H1 (cell line): ENCODE data around the gene SHC1. TPM values are rescaled to one million over a fixed set of nuclear protein-coding genes. Genes with fewer than 3 reads are reported as not detected.

Experiments
- CTCF ChIA-PET: fragments of 300-600 bp; sonication (Branson Sonifier 250); formaldehyde crosslinking; loops from one replicate; lab custom pipeline; 2021; ENCODE audit not compliant: partially characterized antibody; lab: Charles Lee
- POLR2A ChIA-PET: fragments of 300-600 bp; sonication (Branson Sonifier 250); formaldehyde crosslinking; loops from one replicate; lab custom pipeline; 2021; ENCODE audit warnings: inconsistent platforms; ENCODE audit not compliant: partially characterized antibody; lab: Charles Lee
- DNase-seq, 2 experiments: peaks; one replicate each; pipeline versions ENCODE4 v3.0.0 to v3.0.0-alpha.2; 2010 to 2022; ENCODE audit warnings: low spot score in 2 of 2, low read depth in 1 of 2, mixed read lengths in 1 of 2
- FAIRE-seq: peaks from 2 replicates; lab custom pipeline; 2011; peaks lifted over from hg19 to GRCh38; lab: Jason Lieb, UNC
- H2AFZ ChIP-seq: 2 replicates; pipeline ENCODE4 v1.8.1; 2012; ENCODE audit warnings: low read length, inconsistent platforms
- H2AK5ac ChIP-seq: 2 replicates; pipeline ENCODE4 v1.6.1; 2013; ENCODE audit warnings: low read depth, low read length
- H2BK120ac ChIP-seq: replicated peaks from 2 replicates; pipeline ENCODE3; 2013; ENCODE audit warnings: low read depth, low read length, inconsistent platforms
- H2BK12ac ChIP-seq: 2 replicates; pipeline ENCODE4 v1.6.1; 2013; ENCODE audit warnings: low read depth, low read length
- H2BK15ac ChIP-seq: 2 replicates; pipeline ENCODE4 v1.6.1; 2013; ENCODE audit warnings: low read length
- H2BK20ac ChIP-seq: 2 replicates; pipeline ENCODE4 v1.6.1; 2013; ENCODE audit warnings: low read length
- H2BK5ac ChIP-seq: 2 replicates; pipeline ENCODE4 v1.6.1; 2013; ENCODE audit warnings: low read depth, low read length
- H3K14ac ChIP-seq: 2 replicates; pipeline ENCODE4 v1.6.1; 2013; ENCODE audit warnings: inconsistent platforms; ENCODE audit not compliant: insufficient read length
- H3K18ac ChIP-seq: 2 replicates; pipeline ENCODE4 v1.6.1; 2013; ENCODE audit warnings: low read length; ENCODE audit errors: extremely low read depth
- H3K23ac ChIP-seq: 2 replicates; pipeline ENCODE4 v1.6.1; 2013; ENCODE audit warnings: inconsistent platforms; ENCODE audit not compliant: insufficient read length
- H3K23me2 ChIP-seq: 2 replicates; pipeline ENCODE4 v1.6.1; 2013; ENCODE audit warnings: low read depth, low read length
- H3K27ac ChIP-seq: 2 replicates; pipeline ENCODE4 v1.6.1; 2011; ENCODE audit warnings: low read depth, low read length, inconsistent platforms
- H3K27me3 ChIP-seq, 4 experiments: replicated peaks in 1 of 4; 1 replicate in 1 of 4; 2 replicates in 3 of 4; pipeline versions ENCODE4 v1.6.1 to v1.8.1; 2011 to 2013; ENCODE audit warnings: low read length in 3 of 4, mild to moderate bottlenecking in 3 of 4, inconsistent platforms in 2 of 4, mixed read lengths in 2 of 4, moderate library complexity in 1 of 4; ENCODE audit not compliant: control insufficient read depth in 3 of 4, insufficient read depth in 3 of 4; ENCODE audit errors: extremely low read depth in 1 of 4
- H3K36me3 ChIP-seq, 4 experiments: 2 replicates each; pipeline versions ENCODE4 v1.6.1 to v1.8.1; 2011 to 2013; ENCODE audit warnings: mild to moderate bottlenecking in 4 of 4, low read length in 3 of 4, moderate library complexity in 2 of 4, control low read depth in 1 of 4, inconsistent platforms in 1 of 4; ENCODE audit not compliant: insufficient read depth in 4 of 4, control insufficient read depth in 2 of 4
- H3K4ac ChIP-seq: replicated peaks from 2 replicates; pipeline ENCODE3; 2013; ENCODE audit warnings: low read length, low read depth, mixed read lengths, inconsistent platforms; ENCODE audit not compliant: insufficient read length
- H3K4me1 ChIP-seq, 4 experiments: replicated peaks in 1 of 4; 1 replicate in 1 of 4; 2 replicates in 3 of 4; pipeline versions ENCODE4 v1.6.1 to v1.8.1; 2011 to 2013; ENCODE audit warnings: low read length in 3 of 4, inconsistent platforms in 2 of 4, mixed read lengths in 1 of 4; ENCODE audit not compliant: insufficient read depth in 4 of 4, control insufficient read depth in 3 of 4
- H3K4me2 ChIP-seq, 2 experiments: 2 replicates each; pipeline versions ENCODE4 v1.6.1 to v1.8.1; 2011 to 2013; ENCODE audit warnings: low read depth in 2 of 2, low read length in 2 of 2, control low read depth in 1 of 2, inconsistent platforms in 1 of 2, mild to moderate bottlenecking in 1 of 2; ENCODE audit not compliant: insufficient read depth in 1 of 2
- H3K4me3 ChIP-seq, 4 experiments: fragments of 200-600, 300-600 bp in 1 of 4; sonication (generic), shearing (Covaris generic), sonication (Bioruptor Twin) in 1 of 4; 2 replicates each; pipeline versions ENCODE4 v1.5.1 to v1.8.1; 2011 to 2016; ENCODE audit warnings: low read length in 4 of 4, low read depth in 3 of 4, control low read depth in 2 of 4, inconsistent platforms in 2 of 4, mild to moderate bottlenecking in 2 of 4, mixed read lengths in 1 of 4, moderate library complexity in 1 of 4; ENCODE audit not compliant: insufficient read depth in 2 of 4; ENCODE audit errors: extremely low read depth in 1 of 4
- H3K56ac ChIP-seq: replicated peaks from 2 replicates; pipeline ENCODE3; 2013; ENCODE audit warnings: low read depth, mild to moderate bottlenecking, mixed read lengths, low read length, inconsistent platforms; ENCODE audit not compliant: insufficient read length
- H3K79me1 ChIP-seq: 2 replicates; pipeline ENCODE4 v1.6.1; 2013; ENCODE audit warnings: low read depth, low read length, control low read depth
- H3K79me2 ChIP-seq, 2 experiments: 2 replicates each; pipeline versions ENCODE4 v1.6.1 to v1.8.1; 2012 to 2013; ENCODE audit warnings: low read length in 2 of 2, mild to moderate bottlenecking in 2 of 2, inconsistent platforms in 1 of 2; ENCODE audit not compliant: insufficient read depth in 2 of 2, control insufficient read depth in 1 of 2
- H3K9ac ChIP-seq, 4 experiments: replicated peaks in 1 of 4; 1 replicate in 1 of 4; 2 replicates in 3 of 4; pipeline versions ENCODE4 v1.6.1 to v1.8.1; 2011 to 2013; ENCODE audit warnings: low read depth in 3 of 4, low read length in 3 of 4, control low read depth in 2 of 4, mild to moderate bottlenecking in 2 of 4, moderate library complexity in 2 of 4, inconsistent platforms in 1 of 4; ENCODE audit errors: extremely low read depth in 1 of 4
- H3K9me3 ChIP-seq, 2 experiments: 2 replicates each; pipeline versions ENCODE4 v1.6.1 to v1.8.1; 2012 to 2013; ENCODE audit warnings: mild to moderate bottlenecking in 2 of 2, moderate library complexity in 2 of 2, control low read depth in 1 of 2, inconsistent platforms in 1 of 2, low read depth in 1 of 2, low read length in 1 of 2, mixed read lengths in 1 of 2; ENCODE audit not compliant: insufficient read depth in 2 of 2
- H4K20me1 ChIP-seq, 2 experiments: replicated peaks in 1 of 2; 2 replicates each; pipeline versions ENCODE3 to v1.8.1; 2011 to 2013; ENCODE audit warnings: inconsistent platforms in 2 of 2, low read length in 2 of 2, mild to moderate bottlenecking in 1 of 2; ENCODE audit not compliant: insufficient read depth in 2 of 2, control insufficient read depth in 1 of 2
- H4K5ac ChIP-seq: 2 replicates; pipeline ENCODE4 v1.6.1; 2013; ENCODE audit warnings: low read length, low read depth, mixed read lengths, inconsistent platforms; ENCODE audit not compliant: insufficient read length
- H4K8ac ChIP-seq: 2 replicates; pipeline ENCODE4 v1.8.0; 2013; ENCODE audit warnings: mild to moderate bottlenecking, moderate library complexity, low read length, inconsistent platforms; ENCODE audit not compliant: insufficient read depth; ENCODE audit errors: extremely low read depth
- H4K91ac ChIP-seq: replicated peaks from 2 replicates; pipeline ENCODE3; 2013; ENCODE audit warnings: low read length, mixed read lengths, inconsistent platforms; ENCODE audit not compliant: insufficient read length
- EGR1 ChIP-seq: IDR thresholded peaks from 2 replicates; pipeline ENCODE4 v1.6.1; 2011; ENCODE audit warnings: low read depth, low read length, borderline replicate concordance
- POLR2A ChIP-seq, 2 experiments: IDR thresholded peaks; 1 replicate in 1 of 2; 2 replicates in 1 of 2; pipeline ENCODE4 v1.6.1; 2011; ENCODE audit warnings: low read depth in 2 of 2, low read length in 2 of 2, mild to moderate bottlenecking in 2 of 2; ENCODE audit errors: control extremely low read depth in 1 of 2
- WGBS, 2 experiments: shearing (Covaris generic) in 1 of 2; methylation state at CpG; one replicate each; pipeline versions ENCODE4 v1.1.6 to v1.1.7; 2013 to 2015; ENCODE audit warnings: low lambda C conversion rate in 2 of 2, mixed read lengths in 2 of 2, inconsistent platforms in 1 of 2, low coverage in 1 of 2, missing lambda C conversion rate in 1 of 2; ENCODE audit not compliant: insufficient replicate concordance in 2 of 2, insufficient coverage in 1 of 2, insufficient read length in 1 of 2; ENCODE audit errors: extremely low coverage in 1 of 2, missing lambda C conversion rate in 1 of 2; 5-methylcytosine and 5-hydroxymethylcytosine counted together
- polyA plus RNA-seq, 7 experiments: library from polyadenylated mRNA; depleted of rRNA in 3 of 7; stranded (reverse) in 5 of 7; unstranded in 2 of 7; fragments of >200 nt in 5 of 7; fragments of 200-250 nt in 2 of 7; gene quantifications; 1 replicate in 5 of 7; 2 replicates in 1 of 7; 4 replicates in 1 of 7; pipeline versions ENCODE4 v1.2.1 to v1.2.3, GENCODE V29; 2011 to 2013; ENCODE audit warnings: missing spikeins in 2 of 7, mixed read lengths in 2 of 7
- total RNA-seq: library from RNA; stranded (reverse); fragmentation: NEBNext Ultra II Directional; extraction: Animal tissue kit (Norgen Biotek cat#: 25700); gene quantifications from 2 replicates; pipeline ENCODE4 v1.2.1, GENCODE V29; 2021

Gene SHC1
- total and polyA plus RNA-seq, 2 of the 8 experiments (the other 6 are each of a cell fraction or from before 2014, with no cell fraction given) = 177 to 212 TPM

- Histone ChIP-seq H3K79me1 (peaks cover 4% of the 10 kb centered on the region; the same call in 1 of the 2 replicates), H3K27me3 (no peaks in the 10 kb centered on the region), H4K8ac (peak overlapping the region; percentile 82; the same call in 1 of the 2 replicates), H2AK5ac (no peak overlapping the region), H3K23me2 (peaks cover 5% of the 10 kb centered on the region), H2BK5ac (peak overlapping the region; percentile 86; the same call in 1 of the 2 replicates), H3K4me3 (peak overlapping the region; percentile 87 to 99 (median 96)), H3K4me2 (peak overlapping the region; percentile 86 to 93), H2AFZ (no peak overlapping the region), H4K20me1 (peaks cover 14% of the 10 kb centered on the region in 2 experiments), H3K4me1 (peaks cover 0 to 6% (median 2%) of the 10 kb centered on the region in 4 experiments; a peak in 3 of 7 replicates), H2BK15ac (no peak overlapping the region), H3K14ac (no peak overlapping the region), H3K9me3 (no peaks in the 10 kb centered on the region), H3K9ac (peak overlapping the region; percentile 78 to 97 (median 86)), H3K79me2 (peaks cover 4 to 61% of the 10 kb centered on the region in 2 experiments), H3K4ac (no peak overlapping the region), H3K18ac (peak overlapping the region; percentile 34; the same call in 1 of the 2 replicates), H3K36me3 (peaks cover 15 to 39% (median 30%) of the 10 kb centered on the region in 4 experiments), H3K27ac (peak overlapping the region; percentile 76), H3K23ac (no peak overlapping the region), H2BK20ac (no peak overlapping the region), H4K5ac (peak overlapping the region; percentile 7), H3K56ac (no peak overlapping the region), H2BK120ac (no peak overlapping the region), H2BK12ac (peak overlapping the region; percentile 19; the same call in 1 of the 2 replicates), H4K91ac (peak overlapping the region; percentile 22)
- TF ChIP-seq POLR2A (IDR thresholded peaks at IDR 0.05; ENCODE audit: control extremely low read depth in 1 of 2, low read depth in 2 of 2, low read length in 2 of 2) (peak in 1 of 2 experiments; percentile 63; a peak in 1 of 3 replicates), EGR1 (no peak)
- 21% methylated on average over 17 of the region's 17 CpGs; no CpG with 5 or more reads in 1 of the 2 experiments for WGBS, 2 experiments
- DNase-seq (no peak), FAIRE-seq (no peak)
- ChIA-PET CTCF (interaction anchor here (0.6 to 20.6 kb wide), 22 partner anchors 10 to 773 kb away, joined by 3 to 334 read pairs (median 4); partner anchors contain the start of genes LENEP, PBXIP1, PMVK and PYGO2), POLR2A (interaction anchor here (0.6 to 42.8 kb wide), 12 partner anchors 11 to 273 kb away, joined by 3 to 702 read pairs (median 8); partner anchors contain the start of genes CKS1B, EFNA4, LENEP and PBXIP1)
Measured at GRCh38 chr1:154983776-154984466, 13.4 kb upstream of the SHC1 start.
